ENCODE measurements around the gene PKD2L2. TPM values are rescaled to one million over a fixed set of nuclear protein-coding genes. Genes with fewer than 3 reads are reported as not detected.

PKD2L2 gene
- total and polyA plus RNA-seq, 7 donors, result 0.05 to 4.5 (median 1.1) TPM

GRCh38 chr5:137954131-137954879 lies 65.0 kb downstream of the PKD2L2 start:
- peak; percentile 86 to 93 (median 92) for ATAC-seq
- no peak overlapping the region for H3K4me3 ChIP-seq
- TF ChIP-seq CTCF (IDR thresholded peaks at IDR 0.05), result no peak
- WGBS, 3 donors, result 70% methylated on average over 9 of the region's 9 CpGs
- peaks cover 12% of the 10 kb centered on the region for H3K4me1 ChIP-seq
- H3K27me3 ChIP-seq (ENCODE audit: insufficient read depth in 3 of 3, low read length in 2 of 3), result no peaks in the 10 kb centered on the region
- peak overlapping the region; percentile 72 for H3K27ac ChIP-seq
- intact Hi-C loops (cut with DNase I), result loop anchor here in 1 of 2 donors (10.0 kb wide), 1 partner anchor 60 kb away; no protein-coding TSS in a partner anchor
- no peak for DNase-seq
- H3K9me3 ChIP-seq, result no peaks in the 10 kb centered on the region
- H3K36me3 ChIP-seq (ENCODE audit: insufficient read depth in 1 of 2, low read depth in 1 of 2), result peaks cover 0 to 73% of the 10 kb centered on the region in 2 donors

- no peak overlapping the region for H3K4me3 ChIP-seq
- H3K36me3 ChIP-seq (ENCODE audit: insufficient read depth in 1 of 2, low read depth in 1 of 2), result peaks cover 0 to 61% of the 10 kb centered on the region in 2 donors
- H3K9me3 ChIP-seq, result no peaks in the 10 kb centered on the region
- no peak for TF ChIP-seq CTCF (IDR thresholded peaks at IDR 0.05)
- H3K27ac ChIP-seq, result no peak overlapping the region
- no peaks in the 10 kb centered on the region for H3K27me3 ChIP-seq (ENCODE audit: insufficient read depth in 3 of 3, low read length in 2 of 3)
- no peak for ATAC-seq
- no peak for DNase-seq
- H3K4me1 ChIP-seq, result peaks cover 23% of the 10 kb centered on the region
- whole genome bisulfite sequencing, 3 donors, result 64 to 73% (median 68%) methylated on average over 1 of the region's 1 CpG
- intact Hi-C loops (cut with DNase I), result loop anchor here in 1 of 2 donors (10.0 kb wide), 1 partner anchor 63 kb away; no protein-coding TSS in a partner anchor
These were observed 68.7 kb downstream of the PKD2L2 start for GRCh38 chr5:137957948-137958347.

GRCh38 chr5:137959488-137959887 lies 70.2 kb downstream of the PKD2L2 start:
- no peak for TF ChIP-seq CTCF (IDR thresholded peaks at IDR 0.05)
- intact Hi-C loops (cut with DNase I), result loop anchor here in 1 of 2 donors (10.0 kb wide), 1 partner anchor 65 kb away; no protein-coding TSS in a partner anchor
- Histone ChIP-seq H3K27ac (peak overlapping the region; percentile 7), H3K27me3 (ENCODE audit: insufficient read depth in 3 of 3, low read length in 2 of 3) (no peaks in the 10 kb centered on the region), H3K36me3 (ENCODE audit: insufficient read depth in 1 of 2, low read depth in 1 of 2) (peaks cover 0 to 61% of the 10 kb centered on the region in 2 donors), H3K4me1 (peaks cover 15% of the 10 kb centered on the region), H3K4me3 (no peak overlapping the region), H3K9me3 (no peaks in the 10 kb centered on the region)
- ATAC-seq (peak in 3 of 4 donors; percentile 54 to 79 (median 66)), DNase-seq (no peak)
- 67 to 77% (median 77%) methylated on average over 4 of the region's 4 CpGs for WGBS, 3 donors

- H3K27ac ChIP-seq, result no peak overlapping the region
- DNase-seq (no peak), ATAC-seq (no peak)
- intact Hi-C loops (cut with DNase I), result loop anchor here in 1 of 2 donors (5.0 kb wide), 1 partner anchor 37 kb away; no protein-coding TSS in a partner anchor
- H3K4me3 ChIP-seq, result no peak overlapping the region
- H3K27me3 ChIP-seq (ENCODE audit: insufficient read depth in 3 of 3, low read length in 2 of 3), result no peaks in the 10 kb centered on the region
- WGBS, 3 donors, result 77 to 89% (median 81%) methylated on average over 2 of the region's 2 CpGs
- H3K9me3 ChIP-seq, result no peaks in the 10 kb centered on the region
- no peak for TF ChIP-seq CTCF (IDR thresholded peaks at IDR 0.05)
- H3K4me1 ChIP-seq, result peaks cover 11% of the 10 kb centered on the region
- peaks cover 0 to 61% of the 10 kb centered on the region in 2 donors for H3K36me3 ChIP-seq (ENCODE audit: insufficient read depth in 1 of 2, low read depth in 1 of 2)
These were observed 70.9 kb downstream of the PKD2L2 start for GRCh38 chr5:137960141-137960540.

Measured in psoas muscle (tissue), 8 donors.